Measurements from ENCODE around the gene WIPF2.

The WIPF2 gene

DNA sequence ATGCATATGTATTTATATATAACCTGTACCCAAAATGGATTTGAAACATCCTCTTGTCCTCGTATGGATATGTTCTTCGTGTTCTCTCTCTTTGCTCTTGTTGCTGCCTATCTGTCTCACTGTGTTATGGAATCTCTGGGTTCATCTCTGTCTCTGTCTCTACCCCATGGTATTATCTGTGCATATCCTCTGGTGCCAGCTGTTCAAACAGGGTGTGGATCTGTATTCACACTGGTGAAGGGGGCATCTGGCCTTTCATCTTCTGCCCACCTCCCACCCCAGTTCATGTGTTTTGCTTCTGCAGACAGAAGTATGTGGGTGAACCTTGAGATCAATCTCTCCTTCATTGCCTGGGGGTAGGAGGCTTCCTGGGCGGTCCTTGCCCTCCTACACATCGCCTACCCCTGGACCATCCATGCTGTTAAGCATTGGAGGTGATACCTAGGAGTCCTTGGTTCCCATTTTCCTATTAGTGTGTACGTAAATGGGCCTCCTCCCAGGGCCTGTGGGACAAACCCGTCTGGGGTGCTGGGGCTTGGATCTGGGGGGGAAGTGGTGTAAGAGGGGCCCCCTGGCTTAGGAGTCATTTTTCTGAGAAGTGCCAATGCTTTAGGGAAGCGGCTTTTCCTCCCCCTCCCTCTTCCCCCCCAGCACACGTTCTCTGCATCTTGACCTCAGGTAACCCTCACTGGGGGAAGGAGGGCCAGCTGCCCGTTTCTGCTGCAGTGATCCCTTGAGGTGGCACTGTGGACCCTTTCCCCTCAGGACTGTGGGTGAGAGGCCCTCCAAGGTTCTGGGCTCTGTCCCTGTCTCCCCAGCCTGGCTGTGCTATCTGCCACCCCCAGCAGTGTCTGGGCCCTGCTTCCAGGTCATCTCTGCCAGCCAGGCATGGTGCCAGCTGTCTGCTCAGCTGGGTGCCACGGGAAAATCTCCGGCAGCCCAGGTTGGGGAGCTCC is 111.0 kb downstream of the WIPF2 start:
- Histone ChIP-seq H2BK12ac (ENCODE audit: low read length) (no peak overlapping the region), H3K4me2 (ENCODE audit: insufficient read depth, low read length, poor library complexity, severe bottlenecking) (no peak overlapping the region), H3K4me3 (ENCODE audit: low read length in 2 of 2) (no peak overlapping the region), H3K4ac (ENCODE audit: low read length) (no peak overlapping the region), H3K27ac (replicated peaks; ENCODE audit: low read length) (no peak overlapping the region), H3K36me3 (replicated peaks in 1 of 2; ENCODE audit: control insufficient read depth in 2 of 2, insufficient read depth in 2 of 2, low read length in 2 of 2) (peaks cover 0 to 10% of the 10 kb centered on the region in 2 donors), H2AK5ac (ENCODE audit: low read depth, low read length) (no peak overlapping the region), H4K8ac (ENCODE audit: low read depth, low read length) (no peak overlapping the region), H2BK120ac (ENCODE audit: low read depth, low read length) (no peak overlapping the region), H2BK15ac (ENCODE audit: low read length) (no peak overlapping the region), H3K79me1 (ENCODE audit: low read depth, low read length) (peaks cover 3% of the 10 kb centered on the region), H3K4me1 (ENCODE audit: control insufficient read depth in 2 of 2, insufficient read depth in 1 of 2, low read depth in 1 of 2, low read length in 2 of 2) (peaks cover 5 to 13% of the 10 kb centered on the region in 2 donors), H3K27me3 (ENCODE audit: control insufficient read depth in 3 of 3, insufficient read depth in 3 of 3, low read depth in 1 of 3, low read length in 3 of 3) (no peaks in the 10 kb centered on the region), H2BK5ac (ENCODE audit: low read length) (no peak overlapping the region), H3K9ac (ENCODE audit: low read depth, low read length, poor library complexity) (no peak overlapping the region), H3K14ac (ENCODE audit: low read length) (no peak overlapping the region), H3K23ac (ENCODE audit: low read depth, low read length, poor library complexity) (peak overlapping the region; percentile 10), H3K18ac (ENCODE audit: low read length) (no peak overlapping the region), H3K9me3 (replicated peaks in 1 of 2; ENCODE audit: control insufficient read depth in 2 of 2, insufficient read depth in 1 of 2, low read depth in 1 of 2, low read length in 2 of 2) (no peaks in the 10 kb centered on the region), H4K91ac (ENCODE audit: low read depth, low read length, poor library complexity) (no peak overlapping the region), H2AFZ (ENCODE audit: low read length) (no peak overlapping the region)
- no peak for DNase-seq (ENCODE audit: low spot score)
- no CpG with 5 or more reads among the region's 11 CpGs for WGBS, 2 donors (ENCODE audit: extremely low coverage in 2 of 2, insufficient read length in 2 of 2, insufficient replicate concordance in 1 of 2)

DNA sequence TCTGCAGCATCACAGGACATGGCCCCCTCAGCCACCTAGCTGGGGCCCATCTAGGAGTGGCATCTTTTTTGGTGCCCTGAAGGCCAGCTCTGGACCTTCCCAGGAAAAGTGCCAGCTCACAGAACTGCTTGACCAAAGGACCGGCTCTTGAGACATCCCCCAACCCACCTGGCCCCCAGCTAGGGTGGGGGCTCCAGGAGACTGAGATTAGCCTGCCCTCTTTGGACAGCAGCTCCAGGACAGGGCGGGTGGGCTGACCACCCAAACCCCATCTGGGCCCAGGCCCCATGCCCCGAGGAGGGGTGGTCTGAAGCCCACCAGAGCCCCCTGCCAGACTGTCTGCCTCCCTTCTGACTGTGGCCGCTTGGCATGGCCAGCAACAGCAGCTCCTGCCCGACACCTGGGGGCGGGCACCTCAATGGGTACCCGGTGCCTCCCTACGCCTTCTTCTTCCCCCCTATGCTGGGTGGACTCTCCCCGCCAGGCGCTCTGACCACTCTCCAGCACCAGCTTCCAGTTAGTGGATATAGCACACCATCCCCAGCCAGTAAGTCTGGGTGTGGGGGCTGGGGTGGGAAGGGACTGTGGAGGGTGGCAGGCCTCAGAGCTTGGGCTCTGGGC is 111.9 kb downstream of the WIPF2 start:
- Histone ChIP-seq H3K18ac (ENCODE audit: low read length) (no peak overlapping the region), H2BK15ac (ENCODE audit: low read length) (no peak overlapping the region), H3K9ac (ENCODE audit: low read depth, low read length, poor library complexity) (no peak overlapping the region), H2AK5ac (ENCODE audit: low read depth, low read length) (no peak overlapping the region), H3K27me3 (ENCODE audit: control insufficient read depth in 3 of 3, insufficient read depth in 3 of 3, low read depth in 1 of 3, low read length in 3 of 3) (no peaks in the 10 kb centered on the region), H4K8ac (ENCODE audit: low read depth, low read length) (no peak overlapping the region), H3K9me3 (replicated peaks in 1 of 2; ENCODE audit: control insufficient read depth in 2 of 2, insufficient read depth in 1 of 2, low read depth in 1 of 2, low read length in 2 of 2) (no peaks in the 10 kb centered on the region), H3K23ac (ENCODE audit: low read depth, low read length, poor library complexity) (no peak overlapping the region), H2BK5ac (ENCODE audit: low read length) (no peak overlapping the region), H2BK12ac (ENCODE audit: low read length) (no peak overlapping the region), H2BK120ac (ENCODE audit: low read depth, low read length) (no peak overlapping the region), H3K27ac (replicated peaks; ENCODE audit: low read length) (no peak overlapping the region), H4K91ac (ENCODE audit: low read depth, low read length, poor library complexity) (no peak overlapping the region), H3K4me3 (ENCODE audit: low read length in 2 of 2) (no peak overlapping the region), H3K4me1 (ENCODE audit: control insufficient read depth in 2 of 2, insufficient read depth in 1 of 2, low read depth in 1 of 2, low read length in 2 of 2) (peaks cover 5 to 13% of the 10 kb centered on the region in 2 donors), H3K36me3 (replicated peaks in 1 of 2; ENCODE audit: control insufficient read depth in 2 of 2, insufficient read depth in 2 of 2, low read length in 2 of 2) (peaks cover 0 to 10% of the 10 kb centered on the region in 2 donors), H2AFZ (ENCODE audit: low read length) (no peak overlapping the region), H3K4me2 (ENCODE audit: insufficient read depth, low read length, poor library complexity, severe bottlenecking) (no peak overlapping the region), H3K14ac (ENCODE audit: low read length) (no peak overlapping the region), H3K4ac (ENCODE audit: low read length) (no peak overlapping the region), H3K79me1 (ENCODE audit: low read depth, low read length) (peaks cover 3% of the 10 kb centered on the region)
- DNase-seq (ENCODE audit: low spot score), result no peak
- no CpG with 5 or more reads among the region's 10 CpGs for WGBS, 2 donors (ENCODE audit: extremely low coverage in 2 of 2, insufficient read length in 2 of 2, insufficient replicate concordance in 1 of 2)

DNA sequence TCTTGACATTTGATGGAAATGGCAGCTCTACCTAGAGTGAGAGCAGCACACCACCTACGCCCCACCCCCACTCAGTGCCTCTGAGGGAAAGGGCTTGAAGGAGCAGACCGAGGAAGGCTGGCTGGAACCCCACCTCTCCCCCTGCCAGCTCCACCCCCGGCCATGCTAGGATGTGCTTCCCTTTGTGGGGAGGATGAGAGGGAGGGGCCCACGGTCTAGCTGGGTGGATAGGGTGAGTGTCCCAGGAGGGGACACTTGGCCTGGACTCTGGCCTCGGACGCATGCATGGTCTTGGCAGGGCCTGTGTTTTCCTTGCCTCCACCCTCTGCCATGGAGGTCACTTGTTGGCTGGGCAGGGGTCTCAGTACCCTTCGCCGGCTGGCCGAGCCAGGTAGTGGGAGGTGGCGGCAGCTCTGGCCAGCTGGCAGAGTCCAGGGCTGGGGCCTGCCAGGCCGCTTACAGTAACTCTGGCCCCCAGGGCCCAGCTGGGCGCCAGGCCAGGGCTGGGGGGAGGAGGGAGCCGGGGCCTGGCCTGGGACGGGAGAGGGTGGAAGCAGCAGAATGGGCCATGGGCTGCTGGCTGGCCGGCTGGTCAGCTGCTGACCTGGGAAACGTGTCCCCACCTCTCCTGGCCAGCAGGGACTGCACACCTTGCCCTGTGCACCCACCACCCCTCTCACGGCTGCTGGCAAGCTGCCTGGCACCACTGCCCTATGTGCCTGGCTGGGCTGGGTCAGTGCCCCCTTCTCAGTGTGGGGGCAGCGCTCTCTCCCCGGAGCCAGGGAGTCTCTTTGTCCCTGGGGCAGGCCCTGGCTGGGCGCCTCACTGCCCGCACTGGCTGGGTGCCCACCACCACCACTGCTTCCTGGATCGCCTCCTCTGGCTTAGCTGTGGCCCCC is 112.9 kb downstream of the WIPF2 start:
- no CpG with 5 or more reads among the region's 22 CpGs for WGBS, 2 donors (ENCODE audit: extremely low coverage in 2 of 2, insufficient read length in 2 of 2, insufficient replicate concordance in 1 of 2)
- peaks cover 3% of the 10 kb centered on the region for H3K79me1 ChIP-seq (ENCODE audit: low read depth, low read length)
- H4K91ac ChIP-seq (ENCODE audit: low read depth, low read length, poor library complexity), result no peak overlapping the region
- peaks cover 0 to 10% of the 10 kb centered on the region in 2 donors for H3K36me3 ChIP-seq (replicated peaks in 1 of 2; ENCODE audit: control insufficient read depth in 2 of 2, insufficient read depth in 2 of 2, low read length in 2 of 2)
- H4K8ac ChIP-seq (ENCODE audit: low read depth, low read length), result no peak overlapping the region
- peak overlapping the region; percentile 80 for H3K18ac ChIP-seq (ENCODE audit: low read length)
- H2BK120ac ChIP-seq (ENCODE audit: low read depth, low read length), result peak overlapping the region; percentile 72
- H2AFZ ChIP-seq (ENCODE audit: low read length), result no peak overlapping the region
- H3K4me1 ChIP-seq (ENCODE audit: control insufficient read depth in 2 of 2, insufficient read depth in 1 of 2, low read depth in 1 of 2, low read length in 2 of 2), result peaks cover 5 to 13% of the 10 kb centered on the region in 2 donors
- no peak overlapping the region for H2BK12ac ChIP-seq (ENCODE audit: low read length)
- peak overlapping the region; percentile 57 for H3K9ac ChIP-seq (ENCODE audit: low read depth, low read length, poor library complexity)
- peak overlapping the region; percentile 55 for H3K23ac ChIP-seq (ENCODE audit: low read depth, low read length, poor library complexity)
- H3K9me3 ChIP-seq (replicated peaks in 1 of 2; ENCODE audit: control insufficient read depth in 2 of 2, insufficient read depth in 1 of 2, low read depth in 1 of 2, low read length in 2 of 2), result no peaks in the 10 kb centered on the region
- no peaks in the 10 kb centered on the region for H3K27me3 ChIP-seq (ENCODE audit: control insufficient read depth in 3 of 3, insufficient read depth in 3 of 3, low read depth in 1 of 3, low read length in 3 of 3)
- H2BK15ac ChIP-seq (ENCODE audit: low read length), result no peak overlapping the region
- H2BK5ac ChIP-seq (ENCODE audit: low read length), result no peak overlapping the region
- H3K4ac ChIP-seq (ENCODE audit: low read length), result no peak overlapping the region
- H3K4me3 ChIP-seq (ENCODE audit: low read length in 2 of 2), result no peak overlapping the region
- H2AK5ac ChIP-seq (ENCODE audit: low read depth, low read length), result peak overlapping the region; percentile 70
- no peak overlapping the region for H3K27ac ChIP-seq (replicated peaks; ENCODE audit: low read length)
- H3K14ac ChIP-seq (ENCODE audit: low read length), result peak overlapping the region; percentile 71
- no peak for DNase-seq (ENCODE audit: low spot score)
- H3K4me2 ChIP-seq (ENCODE audit: insufficient read depth, low read length, poor library complexity, severe bottlenecking), result no peak overlapping the region
